Stimulated activated effector memory CD8-positive, alpha-beta T cell treated with anti-CD3 and anti-CD28 coated beads, Interleukin-12 subunit alpha, Interleukin-12 subunit beta, amount 100 ng/mL, for 72 hours (primary cell): ENCODE results near the gene LY9.

Experiments
- ATAC-seq: fragments of 150-1000 bp; cut with Tn5 transposase; 2 replicates; pipeline ENCODE4 v1.10.0; 2021
- DNase-seq, 2 donors: peaks; one replicate each; pipeline ENCODE4 v3.0.0; 2021 to 2022; ENCODE audit warnings: low spot score in 2 of 2
- H3K27ac Mint-ChIP-seq: one replicate; pipeline ENCODE4 v1.8.0; 2022; ENCODE audit warnings: mild to moderate bottlenecking, mixed read lengths
- H3K36me3 Mint-ChIP-seq: one replicate; pipeline ENCODE4 v1.8.0; 2022; ENCODE audit warnings: mild to moderate bottlenecking, mixed read lengths
- H3K4me1 Mint-ChIP-seq: one replicate; pipeline ENCODE4 v1.8.0; 2022; ENCODE audit warnings: mixed read lengths
- H3K4me3 Mint-ChIP-seq: one replicate; pipeline ENCODE4 v1.8.0; 2022; ENCODE audit warnings: mild to moderate bottlenecking, mixed read lengths
- H3K9me3 Mint-ChIP-seq: one replicate; pipeline ENCODE4 v1.8.0; 2022; ENCODE audit warnings: mixed read lengths

The LY9 gene

GRCh38 chr1:160876311-160876710, 80.3 kb downstream of the LY9 start:
- Mint-ChIP-seq H3K27ac (no peak overlapping the region), H3K9me3 (no peaks in the 10 kb centered on the region)
- ATAC-seq: no peak

GRCh38 chr1:160877221-160877620, 81.2 kb downstream of the LY9 start:
- DNase-seq: no peak
- H3K4me3 Mint-ChIP-seq: no peak overlapping the region

More at GRCh38 chr1:160876311-160876710, 80.3 kb downstream of the LY9 start:
- no peak overlapping the region for H3K4me3 Mint-ChIP-seq
- H3K36me3 Mint-ChIP-seq: no peaks in the 10 kb centered on the region
- DNase-seq: no peak
- H3K4me1 Mint-ChIP-seq: peaks cover 30% of the 10 kb centered on the region

More at GRCh38 chr1:160877221-160877620, 81.2 kb downstream of the LY9 start:
- no peak overlapping the region for H3K27ac Mint-ChIP-seq
- no peaks in the 10 kb centered on the region for H3K36me3 Mint-ChIP-seq
- H3K4me1 Mint-ChIP-seq: peaks cover 30% of the 10 kb centered on the region
- no peaks in the 10 kb centered on the region for H3K9me3 Mint-ChIP-seq
- peak; percentile 52 for ATAC-seq
